Immature natural killer cell (primary cell): ENCODE measurements around the gene AKAP13. TPM values are rescaled to one million over a fixed set of nuclear protein-coding genes. Genes with fewer than 3 reads are reported as not detected.

ENCODE experiments used
- DNase-seq, 3 donors: peaks; one replicate each; pipeline ENCODE4 v3.0.0; 2022; ENCODE audit warnings: mixed read lengths in 1 of 3
- H3K27ac Mint-ChIP-seq, 6 donors: one replicate each; pipeline ENCODE4 v1.8.0; 2020; ENCODE audit warnings: mixed read lengths in 6 of 6, mild to moderate bottlenecking in 5 of 6, inconsistent platforms in 4 of 6, moderate library complexity in 3 of 6
- H3K27me3 Mint-ChIP-seq, 3 donors: one replicate each; pipeline ENCODE4 v1.8.0; 2020 to 2021; ENCODE audit warnings: low read depth in 3 of 3, mild to moderate bottlenecking in 3 of 3, mixed read lengths in 3 of 3, moderate library complexity in 3 of 3, inconsistent platforms in 1 of 3
- H3K36me3 Mint-ChIP-seq, 3 donors: one replicate each; pipeline ENCODE4 v1.8.0; 2020; ENCODE audit warnings: mixed read lengths in 3 of 3, inconsistent platforms in 2 of 3, mild to moderate bottlenecking in 2 of 3
- H3K4me1 Mint-ChIP-seq, 2 donors: one replicate each; pipeline ENCODE4 v1.8.0; 2020; ENCODE audit warnings: inconsistent platforms in 2 of 2, mild to moderate bottlenecking in 2 of 2, mixed read lengths in 2 of 2, moderate library complexity in 1 of 2
- H3K4me3 Mint-ChIP-seq, 5 donors: one replicate each; pipeline ENCODE4 v1.8.0; 2020; ENCODE audit warnings: mild to moderate bottlenecking in 5 of 5, mixed read lengths in 5 of 5, inconsistent platforms in 3 of 5, moderate library complexity in 3 of 5
- H3K9me3 Mint-ChIP-seq, 6 donors: one replicate each; pipeline ENCODE4 v1.8.0; 2020; ENCODE audit warnings: mild to moderate bottlenecking in 6 of 6, mixed read lengths in 6 of 6, inconsistent platforms in 4 of 6, moderate library complexity in 3 of 6
- polyA plus RNA-seq, 3 donors: library from polyadenylated mRNA; unstranded; fragments of 300-500 nt; fragmentation: Illumina TruSeq; gene quantifications; one replicate each; pipeline ENCODE4 v1.2.3, GENCODE V29; 2021

AKAP13 gene
- polyA plus RNA-seq, 3 donors from 2014 or later, result 104 to 327 (median 112) TPM

- peaks cover 44 to 81% (median 59%) of the 10 kb centered on the region in 3 donors for H3K36me3 Mint-ChIP-seq
- H3K27me3 Mint-ChIP-seq, result peaks cover 2 to 16% (median 5%) of the 10 kb centered on the region in 3 donors
- DNase-seq, result peak; percentile 51 to 57 (median 55)
- peak overlapping the region; percentile 41 to 81 (median 78) for H3K27ac Mint-ChIP-seq
- H3K4me1 Mint-ChIP-seq, result peaks cover 2 to 49% of the 10 kb centered on the region in 2 donors
- peaks cover 0 to 13% (median 4%) of the 10 kb centered on the region in 6 donors for H3K9me3 Mint-ChIP-seq
- H3K4me3 Mint-ChIP-seq, result no peak overlapping the region
These were observed 349.8 kb downstream of the AKAP13 start for GRCh38 chr15:85730001-85730820.

GRCh38 chr15:85733416-85733815, 353.0 kb downstream of the AKAP13 start:
- Mint-ChIP-seq H3K4me3 (no peak overlapping the region), H3K36me3 (peaks cover 35 to 68% (median 50%) of the 10 kb centered on the region in 3 donors), H3K27me3 (peaks cover 2 to 20% (median 6%) of the 10 kb centered on the region in 3 donors), H3K27ac (peak overlapping the region in 3 of 6 donors; percentile 57 to 58 (median 58)), H3K9me3 (peaks cover 0 to 13% (median 4%) of the 10 kb centered on the region in 6 donors), H3K4me1 (peaks cover 2 to 44% of the 10 kb centered on the region in 2 donors)
- DNase-seq, result no peak

- Mint-ChIP-seq H3K27me3 (peaks cover 4 to 12% (median 11%) of the 10 kb centered on the region in 3 donors), H3K36me3 (peaks cover 25 to 63% (median 49%) of the 10 kb centered on the region in 3 donors)
These were observed 356.7 kb downstream of the AKAP13 start for GRCh38 chr15:85737061-85737460.

DNA sequence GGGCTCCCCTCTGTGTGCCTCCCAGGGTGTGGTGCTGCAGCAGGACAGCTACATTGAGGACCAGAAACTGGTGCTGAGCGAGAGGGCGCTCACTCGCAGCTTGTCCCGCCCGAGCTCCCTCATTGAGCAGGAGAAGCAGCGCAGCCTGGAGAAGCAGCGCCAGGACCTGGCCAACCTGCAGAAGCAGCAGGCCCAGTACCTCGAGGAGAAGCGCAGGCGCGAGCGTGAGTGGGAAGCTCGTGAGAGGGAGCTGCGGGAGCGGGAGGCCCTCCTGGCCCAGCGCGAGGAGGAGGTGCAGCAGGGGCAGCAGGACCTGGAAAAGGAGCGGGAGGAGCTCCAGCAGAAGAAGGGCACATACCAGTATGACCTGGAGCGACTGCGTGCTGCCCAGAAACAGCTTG, 360.6 kb downstream of the AKAP13 start:
- Mint-ChIP-seq H3K4me1 (peaks cover 1 to 29% of the 10 kb centered on the region in 2 donors), H3K4me3 (no peak overlapping the region), H3K36me3 (peaks cover 9 to 60% (median 32%) of the 10 kb centered on the region in 3 donors), H3K9me3 (no peaks in the 10 kb centered on the region), H3K27ac (no peak overlapping the region), H3K27me3 (peaks cover 2 to 21% (median 11%) of the 10 kb centered on the region in 3 donors)
- no peak for DNase-seq

More at GRCh38 chr15:85737061-85737460, 356.7 kb downstream of the AKAP13 start:
- peaks cover 0 to 13% (median 4%) of the 10 kb centered on the region in 6 donors for H3K9me3 Mint-ChIP-seq
- DNase-seq, result no peak
- peaks cover 0 to 34% of the 10 kb centered on the region in 2 donors for H3K4me1 Mint-ChIP-seq
- peak overlapping the region in 2 of 6 donors; percentile 20 to 55 for H3K27ac Mint-ChIP-seq
- no peak overlapping the region for H3K4me3 Mint-ChIP-seq

DNA sequence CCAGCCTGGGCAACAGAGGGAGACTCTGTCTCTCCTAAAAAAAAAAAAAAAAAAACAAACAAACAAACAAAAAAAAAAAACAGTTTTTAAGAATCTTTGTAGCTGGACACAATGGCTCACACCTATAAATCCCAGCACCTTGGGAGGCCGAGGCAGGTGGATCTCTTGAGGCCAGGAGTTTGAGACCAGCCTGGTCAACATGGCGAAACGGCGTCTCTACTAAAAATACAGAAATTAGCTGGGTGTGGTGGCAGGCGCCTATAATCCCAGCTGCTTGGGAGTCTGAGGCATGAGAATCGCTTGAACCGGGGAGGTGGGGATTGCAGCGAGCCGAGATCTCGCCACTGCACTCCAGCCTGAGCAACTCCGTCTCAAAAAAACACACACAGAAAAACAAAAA, 361.3 kb downstream of the AKAP13 start:
- Mint-ChIP-seq H3K4me1 (peaks cover 1 to 30% of the 10 kb centered on the region in 2 donors), H3K9me3 (no peaks in the 10 kb centered on the region), H3K27me3 (peaks cover 2 to 27% (median 7%) of the 10 kb centered on the region in 3 donors), H3K4me3 (no peak overlapping the region), H3K36me3 (peaks cover 9 to 63% (median 33%) of the 10 kb centered on the region in 3 donors), H3K27ac (peak overlapping the region in 3 of 6 donors; percentile 11 to 24 (median 21))
- no peak for DNase-seq

- H3K4me1 Mint-ChIP-seq, result peaks cover 1 to 37% of the 10 kb centered on the region in 2 donors
- H3K36me3 Mint-ChIP-seq, result peaks cover 9 to 66% (median 39%) of the 10 kb centered on the region in 3 donors
- peaks cover 2 to 27% (median 7%) of the 10 kb centered on the region in 3 donors for H3K27me3 Mint-ChIP-seq
- no peaks in the 10 kb centered on the region for H3K9me3 Mint-ChIP-seq
- no peak overlapping the region for H3K4me3 Mint-ChIP-seq
- no peak for DNase-seq
- peak overlapping the region in 4 of 6 donors; percentile 6 to 74 (median 44) for H3K27ac Mint-ChIP-seq
These were observed 361.9 kb downstream of the AKAP13 start for GRCh38 chr15:85742186-85742821.

DNA sequence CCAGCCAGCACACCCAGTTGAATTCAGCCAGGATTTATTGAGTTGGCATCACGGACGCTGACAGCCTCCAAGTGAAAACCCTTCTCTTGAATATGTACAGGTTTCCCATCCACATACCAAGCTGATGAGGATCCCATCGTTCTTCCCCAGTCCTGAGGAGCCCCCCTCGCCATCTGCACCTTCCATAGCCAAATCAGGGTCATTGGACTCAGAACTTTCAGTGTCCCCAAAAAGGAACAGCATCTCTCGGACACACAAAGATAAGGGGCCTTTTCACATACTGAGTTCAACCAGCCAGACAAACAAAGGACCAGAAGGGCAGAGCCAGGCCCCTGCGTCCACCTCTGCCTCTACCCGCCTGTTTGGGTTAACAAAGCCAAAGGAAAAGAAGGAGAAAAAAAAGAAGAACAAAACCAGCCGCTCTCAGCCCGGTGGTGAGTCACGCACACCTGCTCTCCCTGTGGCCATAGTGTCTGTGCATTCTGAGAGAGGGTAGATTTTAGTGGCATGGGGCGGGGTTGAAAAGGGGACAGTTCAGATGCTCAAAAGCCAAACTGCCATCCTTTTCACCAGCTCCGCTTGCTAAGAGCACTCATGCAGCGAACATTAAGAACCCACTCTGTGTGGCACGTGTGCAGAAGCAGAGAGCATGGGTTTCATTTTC, 363.1 kb downstream of the AKAP13 start:
- peak overlapping the region in 2 of 6 donors; percentile 51 to 57 for H3K27ac Mint-ChIP-seq
- peaks cover 1 to 38% of the 10 kb centered on the region in 2 donors for H3K4me1 Mint-ChIP-seq
- peaks cover 9 to 71% (median 40%) of the 10 kb centered on the region in 3 donors for H3K36me3 Mint-ChIP-seq
- peaks cover 2 to 29% (median 12%) of the 10 kb centered on the region in 3 donors for H3K27me3 Mint-ChIP-seq
- H3K9me3 Mint-ChIP-seq, result no peaks in the 10 kb centered on the region
- no peak overlapping the region for H3K4me3 Mint-ChIP-seq
- DNase-seq, result no peak

DNA sequence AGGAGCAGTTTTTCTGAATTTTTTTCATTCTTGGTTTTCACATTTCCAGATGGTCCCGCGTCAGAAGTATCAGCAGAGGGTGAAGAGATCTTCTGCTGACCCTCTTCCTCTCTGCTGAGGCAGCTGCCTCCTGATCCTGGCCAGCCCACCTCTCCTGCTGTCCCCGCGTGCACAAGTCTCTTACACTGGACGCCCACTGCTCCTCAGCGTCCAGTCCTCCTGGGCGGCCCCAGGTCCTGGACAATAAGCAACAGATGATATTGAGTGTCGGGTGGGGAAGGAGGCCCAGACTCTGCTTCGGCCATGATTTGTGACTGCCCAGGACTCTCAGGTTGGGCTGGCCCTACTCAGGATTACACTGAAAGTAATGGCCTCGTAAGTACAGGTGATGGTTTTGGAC, 364.2 kb downstream of the AKAP13 start:
- peaks cover 3 to 29% of the 10 kb centered on the region in 2 donors for H3K4me1 Mint-ChIP-seq
- H3K36me3 Mint-ChIP-seq, result peaks cover 9 to 65% (median 34%) of the 10 kb centered on the region in 3 donors
- no peaks in the 10 kb centered on the region for H3K9me3 Mint-ChIP-seq
- peak overlapping the region in 2 of 6 donors; percentile 10 to 19 for H3K27ac Mint-ChIP-seq
- no peak overlapping the region for H3K4me3 Mint-ChIP-seq
- H3K27me3 Mint-ChIP-seq, result peaks cover 2 to 38% (median 12%) of the 10 kb centered on the region in 3 donors
- DNase-seq, result no peak

- Mint-ChIP-seq H3K4me3 (no peak overlapping the region), H3K27ac (peak overlapping the region in 1 of 6 donors; percentile 19), H3K36me3 (peaks cover 9 to 61% (median 32%) of the 10 kb centered on the region in 3 donors)
These were observed 364.6 kb downstream of the AKAP13 start for GRCh38 chr15:85745023-85745422.

GRCh38 chr15:85745525-85746150, 365.2 kb downstream of the AKAP13 start:
- peaks cover 4 to 29% of the 10 kb centered on the region in 2 donors for H3K4me1 Mint-ChIP-seq
- DNase-seq, result no peak

More at GRCh38 chr15:85745023-85745422, 364.6 kb downstream of the AKAP13 start:
- Mint-ChIP-seq H3K4me1 (peaks cover 3 to 25% of the 10 kb centered on the region in 2 donors), H3K27me3 (peaks cover 1 to 39% (median 12%) of the 10 kb centered on the region in 3 donors), H3K9me3 (no peaks in the 10 kb centered on the region)
- no peak for DNase-seq

GRCh38 chr15:85746641-85747040, 366.2 kb downstream of the AKAP13 start:
- peak overlapping the region in 1 of 5 donors; percentile 33 for H3K4me3 Mint-ChIP-seq

More at GRCh38 chr15:85745525-85746150, 365.2 kb downstream of the AKAP13 start:
- Mint-ChIP-seq H3K27ac (peak overlapping the region in 2 of 6 donors; percentile 21 to 45), H3K36me3 (peaks cover 9 to 55% (median 26%) of the 10 kb centered on the region in 3 donors), H3K27me3 (peaks cover 1 to 34% (median 12%) of the 10 kb centered on the region in 3 donors), H3K9me3 (no peaks in the 10 kb centered on the region), H3K4me3 (no peak overlapping the region)

GRCh38 chr15:85748176-85748575, 367.8 kb downstream of the AKAP13 start:
- Mint-ChIP-seq H3K27me3 (peaks cover 2 to 31% (median 10%) of the 10 kb centered on the region in 3 donors), H3K4me3 (no peak overlapping the region), H3K4me1 (peaks cover 19 to 32% of the 10 kb centered on the region in 2 donors), H3K27ac (no peak overlapping the region), H3K9me3 (no peaks in the 10 kb centered on the region), H3K36me3 (peaks cover 5 to 41% (median 21%) of the 10 kb centered on the region in 3 donors)
- no peak for DNase-seq

More at GRCh38 chr15:85746641-85747040, 366.2 kb downstream of the AKAP13 start:
- peaks cover 1 to 31% (median 12%) of the 10 kb centered on the region in 3 donors for H3K27me3 Mint-ChIP-seq
- H3K4me1 Mint-ChIP-seq, result peaks cover 14 to 37% of the 10 kb centered on the region in 2 donors
- no peaks in the 10 kb centered on the region for H3K9me3 Mint-ChIP-seq
- DNase-seq, result no peak
- peaks cover 9 to 51% (median 26%) of the 10 kb centered on the region in 3 donors for H3K36me3 Mint-ChIP-seq
- peak overlapping the region in 3 of 6 donors; percentile 24 to 81 (median 66) for H3K27ac Mint-ChIP-seq
